H1 (cell line): ENCODE results near the gene EXTL2. TPM values are rescaled to one million over a fixed set of nuclear protein-coding genes. Genes with fewer than 3 reads are reported as not detected.

ENCODE experiments used
- CTCF ChIA-PET: fragments of 300-600 bp; sonication (Branson Sonifier 250); formaldehyde crosslinking; loops from one replicate; lab custom pipeline; 2021; ENCODE audit not compliant: partially characterized antibody; lab: Charles Lee
- POLR2A ChIA-PET: fragments of 300-600 bp; sonication (Branson Sonifier 250); formaldehyde crosslinking; loops from one replicate; lab custom pipeline; 2021; ENCODE audit warnings: inconsistent platforms; ENCODE audit not compliant: partially characterized antibody; lab: Charles Lee
- DNase-seq, 2 experiments: peaks; one replicate each; pipeline versions ENCODE4 v3.0.0 to v3.0.0-alpha.2; 2010 to 2022; ENCODE audit warnings: low spot score in 2 of 2, low read depth in 1 of 2, mixed read lengths in 1 of 2
- FAIRE-seq: peaks from 2 replicates; lab custom pipeline; 2011; peaks lifted over from hg19 to GRCh38; lab: Jason Lieb, UNC
- H2AFZ ChIP-seq: 2 replicates; pipeline ENCODE4 v1.8.1; 2012; ENCODE audit warnings: low read length, inconsistent platforms
- H2AK5ac ChIP-seq: 2 replicates; pipeline ENCODE4 v1.6.1; 2013; ENCODE audit warnings: low read depth, low read length
- H2BK120ac ChIP-seq: replicated peaks from 2 replicates; pipeline ENCODE3; 2013; ENCODE audit warnings: low read depth, low read length, inconsistent platforms
- H2BK12ac ChIP-seq: 2 replicates; pipeline ENCODE4 v1.6.1; 2013; ENCODE audit warnings: low read depth, low read length
- H2BK15ac ChIP-seq: 2 replicates; pipeline ENCODE4 v1.6.1; 2013; ENCODE audit warnings: low read length
- H2BK20ac ChIP-seq: 2 replicates; pipeline ENCODE4 v1.6.1; 2013; ENCODE audit warnings: low read length
- H2BK5ac ChIP-seq: 2 replicates; pipeline ENCODE4 v1.6.1; 2013; ENCODE audit warnings: low read depth, low read length
- H3K14ac ChIP-seq: 2 replicates; pipeline ENCODE4 v1.6.1; 2013; ENCODE audit warnings: inconsistent platforms; ENCODE audit not compliant: insufficient read length
- H3K18ac ChIP-seq: 2 replicates; pipeline ENCODE4 v1.6.1; 2013; ENCODE audit warnings: low read length; ENCODE audit errors: extremely low read depth
- H3K23ac ChIP-seq: 2 replicates; pipeline ENCODE4 v1.6.1; 2013; ENCODE audit warnings: inconsistent platforms; ENCODE audit not compliant: insufficient read length
- H3K23me2 ChIP-seq: 2 replicates; pipeline ENCODE4 v1.6.1; 2013; ENCODE audit warnings: low read depth, low read length
- H3K27ac ChIP-seq: 2 replicates; pipeline ENCODE4 v1.6.1; 2011; ENCODE audit warnings: low read depth, low read length, inconsistent platforms
- H3K27me3 ChIP-seq, 4 experiments: replicated peaks in 1 of 4; 1 replicate in 1 of 4; 2 replicates in 3 of 4; pipeline versions ENCODE4 v1.6.1 to v1.8.1; 2011 to 2013; ENCODE audit warnings: low read length in 3 of 4, mild to moderate bottlenecking in 3 of 4, inconsistent platforms in 2 of 4, mixed read lengths in 2 of 4, moderate library complexity in 1 of 4; ENCODE audit not compliant: control insufficient read depth in 3 of 4, insufficient read depth in 3 of 4; ENCODE audit errors: extremely low read depth in 1 of 4
- H3K36me3 ChIP-seq, 4 experiments: 2 replicates each; pipeline versions ENCODE4 v1.6.1 to v1.8.1; 2011 to 2013; ENCODE audit warnings: mild to moderate bottlenecking in 4 of 4, low read length in 3 of 4, moderate library complexity in 2 of 4, control low read depth in 1 of 4, inconsistent platforms in 1 of 4; ENCODE audit not compliant: insufficient read depth in 4 of 4, control insufficient read depth in 2 of 4
- H3K4ac ChIP-seq: replicated peaks from 2 replicates; pipeline ENCODE3; 2013; ENCODE audit warnings: low read length, low read depth, mixed read lengths, inconsistent platforms; ENCODE audit not compliant: insufficient read length
- H3K4me1 ChIP-seq, 4 experiments: replicated peaks in 1 of 4; 1 replicate in 1 of 4; 2 replicates in 3 of 4; pipeline versions ENCODE4 v1.6.1 to v1.8.1; 2011 to 2013; ENCODE audit warnings: low read length in 3 of 4, inconsistent platforms in 2 of 4, mixed read lengths in 1 of 4; ENCODE audit not compliant: insufficient read depth in 4 of 4, control insufficient read depth in 3 of 4
- H3K4me2 ChIP-seq, 2 experiments: 2 replicates each; pipeline versions ENCODE4 v1.6.1 to v1.8.1; 2011 to 2013; ENCODE audit warnings: low read depth in 2 of 2, low read length in 2 of 2, control low read depth in 1 of 2, inconsistent platforms in 1 of 2, mild to moderate bottlenecking in 1 of 2; ENCODE audit not compliant: insufficient read depth in 1 of 2
- H3K4me3 ChIP-seq, 4 experiments: fragments of 200-600, 300-600 bp in 1 of 4; sonication (generic), shearing (Covaris generic), sonication (Bioruptor Twin) in 1 of 4; 2 replicates each; pipeline versions ENCODE4 v1.5.1 to v1.8.1; 2011 to 2016; ENCODE audit warnings: low read length in 4 of 4, low read depth in 3 of 4, control low read depth in 2 of 4, inconsistent platforms in 2 of 4, mild to moderate bottlenecking in 2 of 4, mixed read lengths in 1 of 4, moderate library complexity in 1 of 4; ENCODE audit not compliant: insufficient read depth in 2 of 4; ENCODE audit errors: extremely low read depth in 1 of 4
- H3K56ac ChIP-seq: replicated peaks from 2 replicates; pipeline ENCODE3; 2013; ENCODE audit warnings: low read depth, mild to moderate bottlenecking, mixed read lengths, low read length, inconsistent platforms; ENCODE audit not compliant: insufficient read length
- H3K79me1 ChIP-seq: 2 replicates; pipeline ENCODE4 v1.6.1; 2013; ENCODE audit warnings: low read depth, low read length, control low read depth
- H3K79me2 ChIP-seq, 2 experiments: 2 replicates each; pipeline versions ENCODE4 v1.6.1 to v1.8.1; 2012 to 2013; ENCODE audit warnings: low read length in 2 of 2, mild to moderate bottlenecking in 2 of 2, inconsistent platforms in 1 of 2; ENCODE audit not compliant: insufficient read depth in 2 of 2, control insufficient read depth in 1 of 2
- H3K9ac ChIP-seq, 4 experiments: replicated peaks in 1 of 4; 1 replicate in 1 of 4; 2 replicates in 3 of 4; pipeline versions ENCODE4 v1.6.1 to v1.8.1; 2011 to 2013; ENCODE audit warnings: low read depth in 3 of 4, low read length in 3 of 4, control low read depth in 2 of 4, mild to moderate bottlenecking in 2 of 4, moderate library complexity in 2 of 4, inconsistent platforms in 1 of 4; ENCODE audit errors: extremely low read depth in 1 of 4
- H3K9me3 ChIP-seq, 2 experiments: 2 replicates each; pipeline versions ENCODE4 v1.6.1 to v1.8.1; 2012 to 2013; ENCODE audit warnings: mild to moderate bottlenecking in 2 of 2, moderate library complexity in 2 of 2, control low read depth in 1 of 2, inconsistent platforms in 1 of 2, low read depth in 1 of 2, low read length in 1 of 2, mixed read lengths in 1 of 2; ENCODE audit not compliant: insufficient read depth in 2 of 2
- H4K20me1 ChIP-seq, 2 experiments: replicated peaks in 1 of 2; 2 replicates each; pipeline versions ENCODE3 to v1.8.1; 2011 to 2013; ENCODE audit warnings: inconsistent platforms in 2 of 2, low read length in 2 of 2, mild to moderate bottlenecking in 1 of 2; ENCODE audit not compliant: insufficient read depth in 2 of 2, control insufficient read depth in 1 of 2
- H4K5ac ChIP-seq: 2 replicates; pipeline ENCODE4 v1.6.1; 2013; ENCODE audit warnings: low read length, low read depth, mixed read lengths, inconsistent platforms; ENCODE audit not compliant: insufficient read length
- H4K8ac ChIP-seq: 2 replicates; pipeline ENCODE4 v1.8.0; 2013; ENCODE audit warnings: mild to moderate bottlenecking, moderate library complexity, low read length, inconsistent platforms; ENCODE audit not compliant: insufficient read depth; ENCODE audit errors: extremely low read depth
- H4K91ac ChIP-seq: replicated peaks from 2 replicates; pipeline ENCODE3; 2013; ENCODE audit warnings: low read length, mixed read lengths, inconsistent platforms; ENCODE audit not compliant: insufficient read length
- ASH2L ChIP-seq: fragments of 200-600, 300-600 bp; sonication (generic); IDR thresholded peaks from one replicate; pipeline ENCODE4 v1.7.1; 2017; ENCODE audit warnings: low read length
- CBX5 ChIP-seq: fragments of 300-800, 300-1000 bp; sonication (generic); IDR thresholded peaks from 2 replicates; pipeline ENCODE4 v1.7.1; 2016; ENCODE audit warnings: antibody characterized with exemption, low read length, low read depth
- CHD1 ChIP-seq: IDR thresholded peaks from 2 replicates; pipeline ENCODE4 v1.6.1; 2012; ENCODE audit warnings: low read depth, low read length, improper control_type of control experiment
- CTCF ChIP-seq, 3 experiments: IDR thresholded peaks; 1 replicate in 2 of 3; 2 replicates in 1 of 3; pipeline versions ENCODE4 v1.5.1 to v1.6.1; 2011; ENCODE audit warnings: low read length in 3 of 3, mild to moderate bottlenecking in 3 of 3, inconsistent platforms in 2 of 3, low read depth in 1 of 3, moderate library complexity in 1 of 3; ENCODE audit not compliant: insufficient read depth in 1 of 3; ENCODE audit errors: control extremely low read depth in 1 of 3
- FOSL1 ChIP-seq: IDR thresholded peaks from 2 replicates; pipeline ENCODE4 v1.6.1; 2011; ENCODE audit warnings: mild to moderate bottlenecking, low read depth, low read length, moderate library complexity; ENCODE audit not compliant: insufficient read depth
- GABPA ChIP-seq: IDR thresholded peaks from 2 replicates; pipeline ENCODE4 v1.6.1; 2011; ENCODE audit warnings: mild to moderate bottlenecking, low read length, moderate library complexity, borderline replicate concordance; ENCODE audit not compliant: insufficient read depth
- JUND ChIP-seq: IDR thresholded peaks from 2 replicates; pipeline ENCODE4 v1.6.1; 2011; ENCODE audit warnings: mild to moderate bottlenecking, improper control_type of control experiment, low read length
- RAD21 ChIP-seq, 2 experiments: IDR thresholded peaks in 1 of 2; conservative IDR thresholded peaks in 1 of 2; 2 replicates each; pipeline ENCODE4 v1.6.1; 2011; ENCODE audit warnings: low read depth in 2 of 2, low read length in 2 of 2, improper control_type of control experiment in 1 of 2, inconsistent platforms in 1 of 2, mild to moderate bottlenecking in 1 of 2, moderate library complexity in 1 of 2
- SP4 ChIP-seq: IDR thresholded peaks from 2 replicates; pipeline ENCODE4 v1.6.1; 2012; ENCODE audit warnings: low read length, inconsistent platforms
- WGBS, 2 experiments: shearing (Covaris generic) in 1 of 2; methylation state at CpG; one replicate each; pipeline versions ENCODE4 v1.1.6 to v1.1.7; 2013 to 2015; ENCODE audit warnings: low lambda C conversion rate in 2 of 2, mixed read lengths in 2 of 2, inconsistent platforms in 1 of 2, low coverage in 1 of 2, missing lambda C conversion rate in 1 of 2; ENCODE audit not compliant: insufficient replicate concordance in 2 of 2, insufficient coverage in 1 of 2, insufficient read length in 1 of 2; ENCODE audit errors: extremely low coverage in 1 of 2, missing lambda C conversion rate in 1 of 2; 5-methylcytosine and 5-hydroxymethylcytosine counted together
- polyA plus RNA-seq, 7 experiments: library from polyadenylated mRNA; depleted of rRNA in 3 of 7; stranded (reverse) in 5 of 7; unstranded in 2 of 7; fragments of >200 nt in 5 of 7; fragments of 200-250 nt in 2 of 7; gene quantifications; 1 replicate in 5 of 7; 2 replicates in 1 of 7; 4 replicates in 1 of 7; pipeline versions ENCODE4 v1.2.1 to v1.2.3, GENCODE V29; 2011 to 2013; ENCODE audit warnings: missing spikeins in 2 of 7, mixed read lengths in 2 of 7
- total RNA-seq: library from RNA; stranded (reverse); fragmentation: NEBNext Ultra II Directional; extraction: Animal tissue kit (Norgen Biotek cat#: 25700); gene quantifications from 2 replicates; pipeline ENCODE4 v1.2.1, GENCODE V29; 2021

Gene EXTL2
- total and polyA plus RNA-seq, 2 of the 8 experiments (the other 6 are each of a cell fraction or from before 2014, with no cell fraction given) = 27.1 to 54.7 TPM

- H2BK12ac ChIP-seq = no peak overlapping the region
- H3K79me1 ChIP-seq = no peaks in the 10 kb centered on the region
- H3K36me3 ChIP-seq = no peaks in the 10 kb centered on the region; a peak in 2 of 8 replicates
- H3K27me3 ChIP-seq = peaks cover 0 to 1% (median 0%) of the 10 kb centered on the region in 4 experiments; a peak in 1 of 7 replicates
- H3K23me2 ChIP-seq = no peaks in the 10 kb centered on the region
- no peak overlapping the region for H3K14ac ChIP-seq
- H4K5ac ChIP-seq = no peak overlapping the region
- no peak overlapping the region for H3K4ac ChIP-seq
- H3K9ac ChIP-seq = no peak overlapping the region
- no peak overlapping the region for H3K4me2 ChIP-seq
- H2BK120ac ChIP-seq = no peak overlapping the region
- CTCF ChIA-PET = interaction anchor here (0.6 to 4.9 kb wide), 43 partner anchors 10 to 1056 kb away, joined by 3 to 68 read pairs (median 4); partner anchors contain the start of gene GPR88
- no peaks in the 10 kb centered on the region for H3K4me1 ChIP-seq
- H2BK15ac ChIP-seq = no peak overlapping the region
- H4K8ac ChIP-seq = no peak overlapping the region
- no peak overlapping the region for H2BK20ac ChIP-seq
- no peak overlapping the region for H3K4me3 ChIP-seq
- no peak overlapping the region for H4K91ac ChIP-seq
- H2AK5ac ChIP-seq = no peak overlapping the region
- POLR2A ChIA-PET = interaction anchor here (0.6 kb wide), 1 partner anchor 1010 kb away, joined by 3 read pairs; no protein-coding TSS in a partner anchor
- DNase-seq (no peak), FAIRE-seq (no peak)
- H4K20me1 ChIP-seq = no peaks in the 10 kb centered on the region
- H3K27ac ChIP-seq = no peak overlapping the region
- no peak overlapping the region for H3K23ac ChIP-seq
- H2AFZ ChIP-seq = no peak overlapping the region
- H3K18ac ChIP-seq = no peak overlapping the region
- WGBS, 2 experiments = 32% methylated on average over 7 of the region's 7 CpGs; no CpG with 5 or more reads in 1 of the 2 experiments
- H2BK5ac ChIP-seq = no peak overlapping the region
- no peaks in the 10 kb centered on the region for H3K79me2 ChIP-seq
- no peaks in the 10 kb centered on the region for H3K9me3 ChIP-seq
- no peak overlapping the region for H3K56ac ChIP-seq
- TF ChIP-seq SP4 (no peak), JUND (0 out of 2 replicates have a peak, but pooled peaks have one; percentile 18), CBX5 (no peak), CTCF (IDR thresholded peaks at IDR 0.05; ENCODE audit: control extremely low read depth in 1 of 3, insufficient read depth in 1 of 3, low read depth in 1 of 3, low read length in 3 of 3) (peak in 2 of 3 experiments; percentile 30 to 38; a peak in 2 of 4 replicates), FOSL1 (no peak), ASH2L (no peak), CHD1 (no peak), GABPA (no peak), RAD21 (IDR thresholded peaks at IDR 0.05 in 1 of 2, conservative IDR thresholded peaks at IDR 0.05 in 1 of 2; ENCODE audit: low read depth in 2 of 2, low read length in 2 of 2) (peak; percentile 56 to 67)
These were observed 26.2 kb downstream of the EXTL2 start for GRCh38 chr1:100868364-100868995.
